Karpas-422 (cell line): ENCODE measurements around the gene ST3GAL3. TPM values are rescaled to one million over a fixed set of nuclear protein-coding genes. Genes with fewer than 3 reads are reported as not detected.

Experiments
- DNase-seq: peaks from one replicate; pipeline ENCODE4 v3.0.0-alpha.2; 2015
- H2AFZ ChIP-seq: fragments of 200-600 bp; sonication (generic); 2 replicates; pipeline ENCODE4 v1.6.1; 2014; ENCODE audit warnings: antibody characterized with exemption, low read length, mixed read lengths
- H3K27ac ChIP-seq: fragments of 200-600 bp; sonication (generic); 2 replicates; pipeline ENCODE4 v1.5.1; 2014; ENCODE audit warnings: mild to moderate bottlenecking, low read length, moderate library complexity
- H3K27me3 ChIP-seq: fragments of 200-600 bp; sonication (generic); 2 replicates; pipeline ENCODE4 v1.6.1; 2014; ENCODE audit warnings: low read length, mixed read lengths
- H3K36me3 ChIP-seq: fragments of 200-600 bp; sonication (generic); 2 replicates; pipeline ENCODE4 v1.6.1; 2014; ENCODE audit warnings: low read length, mixed read lengths; ENCODE audit not compliant: insufficient read depth
- H3K4me1 ChIP-seq: fragments of 200-600 bp; sonication (generic); 2 replicates; pipeline ENCODE4 v1.6.1; 2014; ENCODE audit warnings: mild to moderate bottlenecking, low read length, mixed read lengths
- H3K4me2 ChIP-seq: fragments of 200-600 bp; sonication (generic); 2 replicates; pipeline ENCODE4 v1.6.1; 2014; ENCODE audit warnings: low read length, low read depth, mild to moderate bottlenecking; ENCODE audit not compliant: poor library complexity, severe bottlenecking
- H3K4me3 ChIP-seq: fragments of 200-600 bp; sonication (generic); 2 replicates; pipeline ENCODE4 v1.5.1; 2014; ENCODE audit warnings: mild to moderate bottlenecking, antibody characterized with exemption, low read length, mixed read lengths
- H3K79me2 ChIP-seq: fragments of 200-600 bp; sonication (generic); 2 replicates; pipeline ENCODE4 v1.6.1; 2014; ENCODE audit warnings: mild to moderate bottlenecking, low read length, mixed read lengths
- H3K9ac ChIP-seq: fragments of 200-600 bp; sonication (generic); 2 replicates; pipeline ENCODE4 v1.6.0; 2014; ENCODE audit warnings: low read length
- H3K9me2 ChIP-seq: fragments of 200-600 bp; sonication (generic), shearing (Covaris generic); replicated peaks from 2 replicates; pipeline ENCODE4 v1.6.0; 2014; ENCODE audit warnings: mild to moderate bottlenecking, low read length, moderate library complexity; ENCODE audit not compliant: insufficient read depth
- H3K9me3 ChIP-seq: fragments of 300-700, 200-600 bp; sonication (generic); 2 replicates; pipeline ENCODE4 v1.6.1; 2014; ENCODE audit warnings: low read length, mixed read lengths
- H4K20me1 ChIP-seq: fragments of 200-600 bp; sonication (generic); 2 replicates; pipeline ENCODE4 v1.6.1; 2014; ENCODE audit warnings: mild to moderate bottlenecking, antibody characterized with exemption, low read length, low read depth; ENCODE audit not compliant: insufficient read depth
- total RNA-seq: library from RNA; depleted of rRNA; stranded (reverse); fragments of >200 nt; shearing (Covaris generic); gene quantifications from 2 replicates; pipeline ENCODE4 v1.2.3, GENCODE V29; 2014; ENCODE audit warnings: low replicate concordance

The ST3GAL3 gene
- total RNA-seq, 1 experiment from 2014 or later, result 33.1 TPM

- Histone ChIP-seq H3K9me2 (no peaks in the 10 kb centered on the region), H4K20me1 (no peaks in the 10 kb centered on the region), H3K4me3 (peak overlapping the region; percentile 56), H3K27ac (peak overlapping the region; percentile 99), H3K4me2 (peak overlapping the region; percentile 77), H2AFZ (0 out of 2 replicates have a peak overlapping the region, but pooled peaks have one; percentile 17), H3K79me2 (peaks cover 5% of the 10 kb centered on the region; the same call in 1 of the 2 replicates), H3K9me3 (no peaks in the 10 kb centered on the region), H3K9ac (peak overlapping the region; percentile 71), H3K36me3 (no peaks in the 10 kb centered on the region), H3K4me1 (peaks cover 76% of the 10 kb centered on the region), H3K27me3 (no peaks in the 10 kb centered on the region)
- peak; percentile 98 for DNase-seq
These were observed 129.1 kb downstream of the ST3GAL3 start for GRCh38 chr1:43836267-43836951.

GRCh38 chr1:43839056-43839455, 131.7 kb downstream of the ST3GAL3 start:
- Histone ChIP-seq H3K9ac (no peak overlapping the region), H3K4me2 (no peak overlapping the region), H4K20me1 (no peaks in the 10 kb centered on the region), H3K4me3 (no peak overlapping the region), H3K36me3 (peaks cover 8% of the 10 kb centered on the region; the same call in 1 of the 2 replicates), H3K27me3 (no peaks in the 10 kb centered on the region), H3K9me3 (peaks cover 5% of the 10 kb centered on the region; the same call in 1 of the 2 replicates), H3K27ac (peak overlapping the region; percentile 99), H3K9me2 (no peaks in the 10 kb centered on the region), H3K4me1 (peaks cover 55% of the 10 kb centered on the region), H3K79me2 (peaks cover 5% of the 10 kb centered on the region; the same call in 1 of the 2 replicates), H2AFZ (no peak overlapping the region)
- no peak for DNase-seq

GRCh38 chr1:43841321-43842174, 134.2 kb downstream of the ST3GAL3 start:
- no peak overlapping the region for H2AFZ ChIP-seq
- H3K4me1 ChIP-seq, result peaks cover 42% of the 10 kb centered on the region
- peaks cover 8% of the 10 kb centered on the region; the same call in 1 of the 2 replicates for H3K36me3 ChIP-seq
- H3K27me3 ChIP-seq, result no peaks in the 10 kb centered on the region
- no peaks in the 10 kb centered on the region for H3K9me2 ChIP-seq
- no peak overlapping the region for H3K4me3 ChIP-seq
- H4K20me1 ChIP-seq, result no peaks in the 10 kb centered on the region
- H3K27ac ChIP-seq, result peak overlapping the region; percentile 54
- H3K79me2 ChIP-seq, result peaks cover 5% of the 10 kb centered on the region
- no peak for DNase-seq
- H3K9ac ChIP-seq, result 0 out of 2 replicates have a peak overlapping the region, but pooled peaks have one; percentile 12
- H3K9me3 ChIP-seq, result peaks cover 5% of the 10 kb centered on the region; the same call in 1 of the 2 replicates
- peak overlapping the region; percentile 27 for H3K4me2 ChIP-seq

GRCh38 chr1:43842175-43842498, 134.8 kb downstream of the ST3GAL3 start:
- no peak for DNase-seq
- no peaks in the 10 kb centered on the region for H4K20me1 ChIP-seq
- H3K9me3 ChIP-seq, result peaks cover 5% of the 10 kb centered on the region; the same call in 1 of the 2 replicates
- no peak overlapping the region for H2AFZ ChIP-seq
- H3K4me3 ChIP-seq, result no peak overlapping the region
- peaks cover 8% of the 10 kb centered on the region; the same call in 1 of the 2 replicates for H3K36me3 ChIP-seq
- H3K4me2 ChIP-seq, result no peak overlapping the region
- H3K27ac ChIP-seq, result 0 out of 2 replicates have a peak overlapping the region, but pooled peaks have one; percentile 54
- peaks cover 9% of the 10 kb centered on the region for H3K79me2 ChIP-seq
- H3K9ac ChIP-seq, result no peak overlapping the region
- no peaks in the 10 kb centered on the region for H3K9me2 ChIP-seq
- no peaks in the 10 kb centered on the region for H3K27me3 ChIP-seq
- peaks cover 36% of the 10 kb centered on the region for H3K4me1 ChIP-seq

- no peak overlapping the region for H3K27ac ChIP-seq
- peaks cover 5% of the 10 kb centered on the region; the same call in 1 of the 2 replicates for H3K9me3 ChIP-seq
- peaks cover 13% of the 10 kb centered on the region for H3K79me2 ChIP-seq
- no peaks in the 10 kb centered on the region for H4K20me1 ChIP-seq
- H3K9ac ChIP-seq, result no peak overlapping the region
- no peaks in the 10 kb centered on the region for H3K9me2 ChIP-seq
- no peak overlapping the region for H3K4me2 ChIP-seq
- H3K4me3 ChIP-seq, result no peak overlapping the region
- peaks cover 28% of the 10 kb centered on the region for H3K4me1 ChIP-seq
- H3K27me3 ChIP-seq, result no peaks in the 10 kb centered on the region
- H2AFZ ChIP-seq, result no peak overlapping the region
- DNase-seq, result no peak
- H3K36me3 ChIP-seq, result peaks cover 8% of the 10 kb centered on the region; the same call in 1 of the 2 replicates
These were observed 136.3 kb downstream of the ST3GAL3 start for GRCh38 chr1:43843684-43844083.

GRCh38 chr1:43844114-43844513, 136.8 kb downstream of the ST3GAL3 start:
- no peak overlapping the region for H2AFZ ChIP-seq
- no peaks in the 10 kb centered on the region for H3K9me2 ChIP-seq
- H3K36me3 ChIP-seq, result peaks cover 8% of the 10 kb centered on the region; the same call in 1 of the 2 replicates
- no peaks in the 10 kb centered on the region for H3K27me3 ChIP-seq
- no peaks in the 10 kb centered on the region for H4K20me1 ChIP-seq
- H3K4me1 ChIP-seq, result peaks cover 33% of the 10 kb centered on the region
- no peak overlapping the region for H3K9ac ChIP-seq
- DNase-seq, result no peak
- H3K79me2 ChIP-seq, result peaks cover 13% of the 10 kb centered on the region
- H3K27ac ChIP-seq, result no peak overlapping the region
- no peak overlapping the region for H3K4me2 ChIP-seq
- no peak overlapping the region for H3K4me3 ChIP-seq
- H3K9me3 ChIP-seq, result peaks cover 5% of the 10 kb centered on the region; the same call in 1 of the 2 replicates

GRCh38 chr1:43847290-43847689, 140.0 kb downstream of the ST3GAL3 start:
- H3K9ac ChIP-seq, result no peak overlapping the region
- peaks cover under 1% of the 10 kb centered on the region; the same call in 1 of the 2 replicates for H3K36me3 ChIP-seq
- H3K4me1 ChIP-seq, result peaks cover 41% of the 10 kb centered on the region
- no peak for DNase-seq
- no peaks in the 10 kb centered on the region for H3K9me3 ChIP-seq
- H3K4me3 ChIP-seq, result no peak overlapping the region
- no peaks in the 10 kb centered on the region for H4K20me1 ChIP-seq
- peaks cover 24% of the 10 kb centered on the region for H3K79me2 ChIP-seq
- no peaks in the 10 kb centered on the region for H3K27me3 ChIP-seq
- H3K27ac ChIP-seq, result no peak overlapping the region
- no peaks in the 10 kb centered on the region for H3K9me2 ChIP-seq
- H2AFZ ChIP-seq, result no peak overlapping the region
- no peak overlapping the region for H3K4me2 ChIP-seq

- no peak for DNase-seq
- Histone ChIP-seq H3K9me3 (no peaks in the 10 kb centered on the region), H3K27ac (no peak overlapping the region), H4K20me1 (no peaks in the 10 kb centered on the region), H3K36me3 (no peaks in the 10 kb centered on the region), H3K9ac (no peak overlapping the region), H3K27me3 (no peaks in the 10 kb centered on the region), H3K4me2 (no peak overlapping the region), H3K4me3 (no peak overlapping the region), H3K4me1 (peaks cover 47% of the 10 kb centered on the region), H3K9me2 (no peaks in the 10 kb centered on the region), H3K79me2 (peaks cover 24% of the 10 kb centered on the region), H2AFZ (no peak overlapping the region)
These were observed 140.5 kb downstream of the ST3GAL3 start for GRCh38 chr1:43847882-43848281.
